Neural progenitor cell (in vitro differentiated cells): Measurements from ENCODE around the gene FAM149B1. TPM values are rescaled to one million over a fixed set of nuclear protein-coding genes. Genes with fewer than 3 reads are reported as not detected.

Experiments
- DNase-seq: peaks from one replicate; pipeline ENCODE4 v3.0.0-alpha.2; 2016; ENCODE audit warnings: low spot score
- H2AFZ ChIP-seq: fragments of 200-600 bp; sonication (generic); replicated peaks from 2 replicates; pipeline ENCODE4 v1.6.1; 2016; ENCODE audit warnings: antibody characterized with exemption
- H3F3A ChIP-seq: fragments of 200-600 bp; sonication (generic); 2 replicates; pipeline ENCODE4 v1.6.1; 2016; ENCODE audit warnings: antibody characterized with exemption, low read depth
- H3K27ac ChIP-seq: fragments of 200-600 bp; sonication (generic); 2 replicates; pipeline ENCODE4 v1.5.1; 2016; ENCODE audit warnings: mild to moderate bottlenecking
- H3K27me3 ChIP-seq: fragments of 200-600 bp; sonication (generic); 2 replicates; pipeline ENCODE4 v1.6.1; 2016; ENCODE audit warnings: mild to moderate bottlenecking, moderate library complexity
- H3K36me3 ChIP-seq: fragments of 200-600 bp; sonication (generic); 2 replicates; pipeline ENCODE4 v1.5.1; 2016
- H3K4me1 ChIP-seq: fragments of 200-600 bp; sonication (generic); 2 replicates; pipeline ENCODE4 v1.6.1; 2016; ENCODE audit warnings: mixed run types
- H3K4me2 ChIP-seq: fragments of 200-600 bp; sonication (generic); 2 replicates; pipeline ENCODE4 v1.6.1; 2016
- H3K4me3 ChIP-seq: fragments of 200-600 bp; sonication (generic); 2 replicates; pipeline ENCODE4 v1.5.1; 2016
- H3K79me2 ChIP-seq: fragments of 200-600 bp; sonication (generic); 2 replicates; pipeline ENCODE4 v1.6.1; 2016; ENCODE audit warnings: low read depth
- H3K9ac ChIP-seq: fragments of 200-600 bp; sonication (generic); 2 replicates; pipeline ENCODE4 v1.6.1; 2016
- H3K9me3 ChIP-seq: fragments of 200-600 bp; sonication (generic); 2 replicates; pipeline ENCODE4 v1.5.1; 2016; ENCODE audit warnings: low read depth
- H4K20me1 ChIP-seq: fragments of 200-600 bp; sonication (generic); 2 replicates; pipeline ENCODE4 v1.6.1; 2016; ENCODE audit warnings: low read depth
- H3K27ac Mint-ChIP-seq: 3 replicates; pipeline ENCODE4 v1.8.0; 2021; ENCODE audit warnings: mixed read lengths
- H3K27me3 Mint-ChIP-seq: 2 replicates; pipeline ENCODE4 v1.8.0; 2022; ENCODE audit warnings: low read depth, mild to moderate bottlenecking, inconsistent platforms, moderate library complexity, mixed read lengths; ENCODE audit not compliant: insufficient read depth
- H3K36me3 Mint-ChIP-seq: 3 replicates; pipeline ENCODE4 v1.8.0; 2021; ENCODE audit warnings: mixed read lengths
- H3K4me1 Mint-ChIP-seq: 3 replicates; pipeline ENCODE4 v1.8.0; 2021; ENCODE audit warnings: mixed read lengths
- H3K4me3 Mint-ChIP-seq: 3 replicates; pipeline ENCODE4 v1.8.0; 2021; ENCODE audit warnings: mild to moderate bottlenecking, moderate library complexity, mixed read lengths
- H3K9me3 Mint-ChIP-seq: 3 replicates; pipeline ENCODE4 v1.8.0; 2020; ENCODE audit warnings: mixed read lengths
- EZH2 ChIP-seq: fragments of 200-600 bp; sonication (generic); IDR thresholded peaks from 2 replicates; pipeline ENCODE4 v1.6.1; 2017; ENCODE audit warnings: antibody characterized with exemption, mild to moderate bottlenecking, moderate library complexity
- EZH2phosphoT487 ChIP-seq: fragments of 200-600 bp; sonication (generic); IDR thresholded peaks from 2 replicates; pipeline ENCODE4 v1.6.1; 2017; ENCODE audit warnings: antibody characterized with exemption
- total RNA-seq: library from RNA; depleted of rRNA; stranded (reverse); fragments of >200 nt; gene quantifications from 2 replicates; pipeline ENCODE4 v1.2.3, GENCODE V29; 2015; ENCODE audit warnings: low replicate concordance
- TF ChIP-seq, protein P1 (sequence below): fragments of 200-600 bp; sonication (generic); IDR thresholded peaks from 2 replicates; pipeline ENCODE4 v1.5.1; 2017; ENCODE audit warnings: antibody characterized with exemption, mild to moderate bottlenecking

Gene FAM149B1
- total RNA-seq, 1 donor from 2014 or later = 43.3 TPM

DNA sequence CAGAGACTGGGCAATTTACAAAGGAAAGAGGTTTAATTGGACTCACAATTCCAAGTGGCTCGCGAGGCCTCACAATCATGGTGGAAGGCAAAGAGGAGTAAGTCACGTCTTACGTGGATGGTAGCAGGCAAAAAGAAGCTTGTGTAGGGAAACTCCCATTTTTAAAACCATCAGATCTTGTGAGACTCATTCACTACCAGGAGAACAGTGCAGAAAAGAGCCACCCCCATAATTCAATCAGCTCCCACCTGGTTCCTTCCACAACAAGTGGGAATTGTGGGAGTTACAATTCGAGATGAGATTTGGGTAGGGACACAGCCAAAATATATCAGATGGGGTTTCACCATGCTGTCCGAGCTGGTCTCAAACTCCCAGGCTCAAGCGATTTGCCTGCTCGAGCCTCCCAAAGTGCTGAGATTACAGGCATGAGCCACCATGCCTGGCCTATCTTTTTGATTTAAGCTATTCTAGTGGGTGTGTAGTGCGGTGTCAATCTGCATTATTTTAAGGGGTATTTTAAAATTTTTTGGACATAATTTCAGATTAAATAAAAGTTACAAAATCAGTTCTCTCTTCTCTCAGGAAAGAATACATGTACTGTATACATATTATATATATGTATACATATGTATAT is 93.6 kb downstream of the FAM149B1 start:
- no peak overlapping the region for H3K27ac Mint-ChIP-seq
- H3K36me3 Mint-ChIP-seq = peaks cover 2% of the 10 kb centered on the region
- no peak overlapping the region for H3K4me3 Mint-ChIP-seq
- DNase-seq = no peak
- TF ChIP-seq EZH2phosphoT487 (no peak), EZH2 (no peak)
- TF ChIP-seq, protein P1, sequence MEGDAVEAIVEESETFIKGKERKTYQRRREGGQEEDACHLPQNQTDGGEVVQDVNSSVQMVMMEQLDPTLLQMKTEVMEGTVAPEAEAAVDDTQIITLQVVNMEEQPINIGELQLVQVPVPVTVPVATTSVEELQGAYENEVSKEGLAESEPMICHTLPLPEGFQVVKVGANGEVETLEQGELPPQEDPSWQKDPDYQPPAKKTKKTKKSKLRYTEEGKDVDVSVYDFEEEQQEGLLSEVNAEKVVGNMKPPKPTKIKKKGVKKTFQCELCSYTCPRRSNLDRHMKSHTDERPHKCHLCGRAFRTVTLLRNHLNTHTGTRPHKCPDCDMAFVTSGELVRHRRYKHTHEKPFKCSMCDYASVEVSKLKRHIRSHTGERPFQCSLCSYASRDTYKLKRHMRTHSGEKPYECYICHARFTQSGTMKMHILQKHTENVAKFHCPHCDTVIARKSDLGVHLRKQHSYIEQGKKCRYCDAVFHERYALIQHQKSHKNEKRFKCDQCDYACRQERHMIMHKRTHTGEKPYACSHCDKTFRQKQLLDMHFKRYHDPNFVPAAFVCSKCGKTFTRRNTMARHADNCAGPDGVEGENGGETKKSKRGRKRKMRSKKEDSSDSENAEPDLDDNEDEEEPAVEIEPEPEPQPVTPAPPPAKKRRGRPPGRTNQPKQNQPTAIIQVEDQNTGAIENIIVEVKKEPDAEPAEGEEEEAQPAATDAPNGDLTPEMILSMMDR = no peak
- no peaks in the 10 kb centered on the region for H3K36me3 ChIP-seq
- H3K9me3 ChIP-seq = no peaks in the 10 kb centered on the region
- H3K27me3 Mint-ChIP-seq = no peaks in the 10 kb centered on the region
- no peak overlapping the region for H3K4me3 ChIP-seq
- no peaks in the 10 kb centered on the region for H4K20me1 ChIP-seq
- H3K27ac ChIP-seq = no peak overlapping the region
- H3K79me2 ChIP-seq = no peaks in the 10 kb centered on the region
- no peaks in the 10 kb centered on the region for H3F3A ChIP-seq
- no peaks in the 10 kb centered on the region for H3K4me1 Mint-ChIP-seq
- H3K4me2 ChIP-seq = no peak overlapping the region
- H3K4me1 ChIP-seq = no peaks in the 10 kb centered on the region
- H3K27me3 ChIP-seq = no peaks in the 10 kb centered on the region
- H3K9me3 Mint-ChIP-seq = peaks cover 4% of the 10 kb centered on the region
- H2AFZ ChIP-seq = no peak overlapping the region
- no peak overlapping the region for H3K9ac ChIP-seq

DNA sequence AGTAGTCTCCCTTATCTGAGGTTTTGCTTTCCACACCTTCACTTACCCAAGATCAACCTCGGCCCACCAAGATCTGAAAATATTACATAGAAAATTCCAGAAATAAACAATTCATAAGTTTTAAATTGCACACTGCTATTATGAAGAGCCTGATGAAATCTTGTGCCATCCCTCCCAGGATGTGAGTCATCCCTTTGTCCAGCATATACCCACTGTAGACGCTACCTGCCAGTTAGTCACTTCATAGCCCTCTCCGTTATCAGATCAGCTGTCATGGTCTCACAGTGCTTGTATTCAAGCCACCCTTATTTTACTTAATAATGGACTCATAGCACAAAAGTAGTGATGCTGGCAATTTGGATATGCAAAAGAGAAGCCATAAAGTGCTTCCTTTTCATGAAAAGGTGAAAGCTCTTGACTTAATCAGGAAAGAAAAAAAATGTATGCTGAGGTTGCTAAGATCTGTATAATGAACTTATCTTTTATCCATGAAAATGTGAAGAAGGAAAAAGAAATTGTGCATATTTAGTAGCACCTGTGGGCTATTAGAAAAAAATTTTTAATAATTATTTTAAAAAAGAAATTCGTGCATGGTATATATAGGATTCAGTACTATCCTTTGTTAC is 94.3 kb downstream of the FAM149B1 start:
- peaks cover 2% of the 10 kb centered on the region for H3K36me3 Mint-ChIP-seq
- H3K4me1 Mint-ChIP-seq = no peaks in the 10 kb centered on the region
- Histone ChIP-seq H3K4me2 (no peak overlapping the region), H3K4me3 (no peak overlapping the region), H3K27me3 (no peaks in the 10 kb centered on the region), H3K79me2 (no peaks in the 10 kb centered on the region), H3K36me3 (no peaks in the 10 kb centered on the region), H4K20me1 (no peaks in the 10 kb centered on the region), H2AFZ (no peak overlapping the region), H3F3A (no peaks in the 10 kb centered on the region), H3K4me1 (no peaks in the 10 kb centered on the region), H3K9me3 (no peaks in the 10 kb centered on the region), H3K27ac (no peak overlapping the region), H3K9ac (no peak overlapping the region)
- no peak overlapping the region for H3K27ac Mint-ChIP-seq
- no peak for DNase-seq
- no peaks in the 10 kb centered on the region for H3K27me3 Mint-ChIP-seq
- no peak overlapping the region for H3K4me3 Mint-ChIP-seq
- H3K9me3 Mint-ChIP-seq = peaks cover 4% of the 10 kb centered on the region
- TF ChIP-seq, protein P1 = no peak
- TF ChIP-seq EZH2phosphoT487 = no peak
- no peak for TF ChIP-seq EZH2

DNA sequence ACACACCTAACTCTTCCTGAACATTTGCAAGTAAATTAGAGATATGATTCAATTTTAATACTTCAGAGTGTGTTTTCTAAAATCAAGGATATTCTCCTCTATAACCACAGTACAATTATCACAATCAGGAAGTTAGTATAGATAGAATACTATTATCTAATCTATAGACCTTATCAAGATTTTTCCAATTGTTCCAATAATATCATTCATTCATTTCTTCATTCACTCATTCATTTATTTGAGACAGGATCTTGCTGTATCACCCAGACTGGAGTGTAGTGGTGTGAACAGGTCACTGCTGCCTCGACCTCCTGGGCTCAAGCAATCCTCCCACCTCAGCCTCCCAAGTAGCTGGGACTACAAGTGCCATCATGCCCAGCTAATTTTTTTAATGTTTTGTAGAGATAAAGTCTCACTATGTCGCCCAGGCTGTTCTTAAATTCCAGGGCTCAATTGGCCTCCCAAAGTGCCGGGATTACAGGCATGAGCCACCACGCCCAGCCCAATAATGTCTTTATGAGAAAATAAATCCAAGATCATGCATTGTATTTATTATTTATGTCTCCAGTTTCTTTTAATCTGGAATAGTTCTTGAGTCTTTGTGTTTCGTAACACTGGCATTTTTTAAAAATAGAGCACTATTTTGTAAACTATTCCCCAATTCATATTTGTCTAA is 95.1 kb downstream of the FAM149B1 start:
- H3K4me3 Mint-ChIP-seq = no peak overlapping the region
- H3K4me1 Mint-ChIP-seq = no peaks in the 10 kb centered on the region

More for the DNA sequence above, 95.1 kb downstream of the FAM149B1 start:
- Histone ChIP-seq H3K79me2 (no peaks in the 10 kb centered on the region), H3K27ac (no peak overlapping the region), H3K4me3 (no peak overlapping the region), H3K27me3 (no peaks in the 10 kb centered on the region), H4K20me1 (no peaks in the 10 kb centered on the region), H3K9ac (no peak overlapping the region), H3K36me3 (no peaks in the 10 kb centered on the region), H2AFZ (no peak overlapping the region), H3K4me2 (no peak overlapping the region), H3F3A (no peaks in the 10 kb centered on the region), H3K4me1 (no peaks in the 10 kb centered on the region), H3K9me3 (no peaks in the 10 kb centered on the region)
- Mint-ChIP-seq H3K9me3 (peaks cover 4% of the 10 kb centered on the region), H3K27ac (no peak overlapping the region), H3K27me3 (no peaks in the 10 kb centered on the region), H3K36me3 (peaks cover 2% of the 10 kb centered on the region)
- TF ChIP-seq, protein P1 = no peak
- TF ChIP-seq EZH2phosphoT487 (no peak), EZH2 (no peak)
- no peak for DNase-seq
